Breast epithelium (tissue), 4 donors: ENCODE data around the gene CALN1. TPM values are rescaled to one million over a fixed set of nuclear protein-coding genes. Genes with fewer than 3 reads are reported as not detected.
"Not testable (repeated sequence)": the region's sequence is repeated elsewhere in the genome, so short reads cannot be mapped to it uniquely, and the experiment has no call there.

Experiments
- DNase-seq, 2 donors: peaks; one replicate each; pipeline ENCODE4 v3.0.0-alpha.2; 2019; ENCODE audit warnings: low spot score in 2 of 2
- H3K27ac ChIP-seq, 2 donors: fragments of 200-600 bp; sonication (generic) in 1 of 2; one replicate each; pipeline ENCODE4 v1.5.1; 2016 to 2019; ENCODE audit warnings: mild to moderate bottlenecking in 1 of 2
- H3K27me3 ChIP-seq, 2 donors: fragments of 200-600 bp; sonication (generic) in 1 of 2; one replicate each; pipeline versions ENCODE4 v1.5.1 to v1.6.0; 2017 to 2019; ENCODE audit warnings: control low read depth in 1 of 2, mild to moderate bottlenecking in 1 of 2
- H3K36me3 ChIP-seq: fragments of 200-600 bp; one replicate; pipeline ENCODE4 v1.5.1; 2019
- H3K4me1 ChIP-seq, 2 donors: fragments of 200-600 bp; sonication (generic); one replicate each; pipeline ENCODE4 v1.5.1; 2016 to 2019; ENCODE audit warnings: control low read depth in 1 of 2
- H3K4me3 ChIP-seq, 3 donors: fragments of 200-600 bp; sonication (generic); 1 replicate in 2 of 3; 2 replicates in 1 of 3; pipeline ENCODE4 v1.5.1; 2016 to 2019; ENCODE audit warnings: mild to moderate bottlenecking in 3 of 3, moderate library complexity in 2 of 3
- H3K9me3 ChIP-seq, 2 donors: fragments of 200-600 bp; sonication (generic) in 1 of 2; one replicate each; pipeline ENCODE4 v1.5.1; 2016 to 2019; ENCODE audit warnings: control low read depth in 1 of 2
- CTCF ChIP-seq, 3 donors: fragments of 450-650 bp; IDR thresholded peaks; one replicate each; pipeline ENCODE4 v1.5.1; 2016 to 2017; ENCODE audit warnings: antibody characterized with exemption in 3 of 3, mild to moderate bottlenecking in 3 of 3, moderate library complexity in 3 of 3
- POLR2A ChIP-seq: fragments of 450-650 bp; IDR thresholded peaks from one replicate; pipeline ENCODE4 v1.6.1; 2016; ENCODE audit warnings: antibody characterized with exemption, mild to moderate bottlenecking, moderate library complexity
- POLR2AphosphoS5 ChIP-seq, 3 donors: sonication (generic); formaldehyde crosslinking; IDR thresholded peaks; one replicate each; pipeline ENCODE4 v1.6.1; 2017; ENCODE audit warnings: antibody characterized with exemption in 3 of 3
- intact Hi-C: fragments of 100-400 bp; cut with DNase I; formaldehyde crosslinking; loops from one replicate; pipeline ENCODE4 v1.15.1; 2023; ENCODE audit warnings: low total_unique reads
- total RNA-seq, 3 donors: library from RNA; depleted of rRNA; stranded (reverse); fragments of >200 nt; gene quantifications; one replicate each; pipeline ENCODE4 v1.1.0, GENCODE V29; 2016

Gene CALN1
- total RNA-seq, 3 donors from 2014 or later, result under 0.01 to 0.33 (median 0.15) TPM

- TF ChIP-seq POLR2A (no peak), CTCF (IDR thresholded peaks at IDR 0.05) (no peak)
- peaks cover 5 to 13% of the 10 kb centered on the region in 2 donors for H3K9me3 ChIP-seq
- no peak overlapping the region for H3K4me3 ChIP-seq
- intact Hi-C loops, result no loop called here
- no peaks in the 10 kb centered on the region for H3K36me3 ChIP-seq
- no peak overlapping the region for H3K27ac ChIP-seq
- no peak for DNase-seq
- no peaks in the 10 kb centered on the region for H3K27me3 ChIP-seq
- no peaks in the 10 kb centered on the region for H3K4me1 ChIP-seq
These were observed 334.4 kb downstream of the CALN1 start for GRCh38 chr7:72077786-72078185.

- Histone ChIP-seq H3K9me3 (peaks cover 9 to 30% of the 10 kb centered on the region in 2 donors), H3K4me3 (no peak overlapping the region), H3K27ac (no peak overlapping the region), H3K4me1 (no peaks in the 10 kb centered on the region), H3K36me3 (no peaks in the 10 kb centered on the region), H3K27me3 (no peaks in the 10 kb centered on the region)
- DNase-seq, result no peak
- intact Hi-C loops, result no loop called here
- TF ChIP-seq CTCF (IDR thresholded peaks at IDR 0.05) (no peak), POLR2A (no peak), POLR2AphosphoS5 (IDR thresholded peaks at IDR 0.05) (no peak)
These were observed 339.2 kb downstream of the CALN1 start for GRCh38 chr7:72072901-72073300.

GRCh38 chr7:72069263-72069662 is 342.9 kb downstream of the CALN1 start:
- Histone ChIP-seq H3K4me3 (no peak overlapping the region), H3K9me3 (peaks cover 9 to 22% of the 10 kb centered on the region in 2 donors), H3K27me3 (no peaks in the 10 kb centered on the region), H3K4me1 (no peaks in the 10 kb centered on the region), H3K27ac (no peak overlapping the region), H3K36me3 (no peaks in the 10 kb centered on the region)
- intact Hi-C loops, result no loop called here
- no peak for DNase-seq
- TF ChIP-seq CTCF (IDR thresholded peaks at IDR 0.05) (no peak), POLR2AphosphoS5 (IDR thresholded peaks at IDR 0.05) (no peak), POLR2A (no peak)

GRCh38 chr7:72065764-72066163 is 346.4 kb downstream of the CALN1 start:
- H3K27ac ChIP-seq, H3K4me1 ChIP-seq, H3K9me3 ChIP-seq, intact Hi-C loops, H3K36me3 ChIP-seq, H3K4me3 ChIP-seq, DNase-seq, H3K27me3 ChIP-seq: not testable (repeated sequence)

GRCh38 chr7:72064916-72065315 is 347.2 kb downstream of the CALN1 start:
- Histone ChIP-seq H3K4me3 (no peak overlapping the region), H3K27ac (no peak overlapping the region), H3K36me3 (no peaks in the 10 kb centered on the region), H3K9me3 (peaks cover 0 to 6% of the 10 kb centered on the region in 2 donors), H3K27me3 (no peaks in the 10 kb centered on the region), H3K4me1 (no peaks in the 10 kb centered on the region)
- no peak for DNase-seq
- intact Hi-C loops, result no loop called here
- TF ChIP-seq POLR2AphosphoS5 (IDR thresholded peaks at IDR 0.05) (no peak), CTCF (IDR thresholded peaks at IDR 0.05) (no peak), POLR2A (no peak)

GRCh38 chr7:72063330-72063729 is 348.8 kb downstream of the CALN1 start:
- no peak for DNase-seq
- no peak for TF ChIP-seq CTCF (IDR thresholded peaks at IDR 0.05)
- no peak for TF ChIP-seq POLR2AphosphoS5 (IDR thresholded peaks at IDR 0.05)
- no peak for TF ChIP-seq POLR2A
- no peaks in the 10 kb centered on the region for H3K36me3 ChIP-seq
- no peak overlapping the region for H3K27ac ChIP-seq
- intact Hi-C loops, result no loop called here
- no peaks in the 10 kb centered on the region for H3K27me3 ChIP-seq
- H3K9me3 ChIP-seq, result peaks cover 0 to 6% of the 10 kb centered on the region in 2 donors
- H3K4me1 ChIP-seq, result no peaks in the 10 kb centered on the region
- no peak overlapping the region for H3K4me3 ChIP-seq
